Measurements from ENCODE around the gene GLG1.
A peak's percentile ranks its signal among the peaks of the same experiment; 100 is the strongest.
"Not testable (repeated sequence)": the region's sequence is repeated elsewhere in the genome, so short reads cannot be mapped to it uniquely, and the experiment has no call there.

Gene GLG1

GRCh38 chr16:74524926-74525325, 82.0 kb downstream of the GLG1 start:
- DNase-seq, result peak; percentile 3

DNA sequence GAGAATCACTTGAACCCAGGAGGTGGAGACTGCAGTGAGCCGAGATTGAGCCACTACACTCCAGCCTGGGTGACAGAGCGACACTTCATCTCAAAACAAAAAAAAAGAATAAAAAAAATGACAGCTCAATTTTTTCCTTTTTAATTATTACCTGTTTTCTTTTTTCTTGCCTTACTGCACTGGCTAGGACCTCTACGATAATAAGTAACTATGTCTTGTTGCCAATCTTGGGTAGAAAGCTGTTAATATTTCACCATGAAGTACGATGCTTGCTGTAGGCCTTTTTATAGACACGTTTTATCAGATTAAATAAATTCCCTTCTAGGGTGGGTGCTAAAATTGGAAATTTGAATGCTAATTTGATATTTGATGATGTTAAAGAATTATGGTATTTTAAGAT, 82.8 kb downstream of the GLG1 start:
- no peak for DNase-seq

DNA sequence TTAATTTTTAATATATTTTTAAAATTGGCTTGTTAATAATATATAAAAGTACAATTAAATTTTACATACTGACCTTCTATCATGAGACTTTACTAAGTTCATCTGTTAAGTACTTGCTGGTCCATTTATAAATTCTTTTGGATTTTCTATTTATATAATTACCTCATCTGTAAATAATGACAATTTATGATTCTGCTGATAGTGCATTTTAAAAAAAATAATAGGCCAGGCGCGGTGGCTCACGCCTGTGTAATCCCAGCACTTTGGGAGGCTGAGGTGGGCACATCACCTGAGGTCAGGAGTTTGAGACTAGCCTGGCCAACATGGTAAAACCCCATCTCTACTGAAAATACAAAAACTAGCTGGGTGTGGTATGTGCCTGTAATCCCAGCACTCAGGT, 83.2 kb downstream of the GLG1 start:
- not testable (repeated sequence) for DNase-seq

DNA sequence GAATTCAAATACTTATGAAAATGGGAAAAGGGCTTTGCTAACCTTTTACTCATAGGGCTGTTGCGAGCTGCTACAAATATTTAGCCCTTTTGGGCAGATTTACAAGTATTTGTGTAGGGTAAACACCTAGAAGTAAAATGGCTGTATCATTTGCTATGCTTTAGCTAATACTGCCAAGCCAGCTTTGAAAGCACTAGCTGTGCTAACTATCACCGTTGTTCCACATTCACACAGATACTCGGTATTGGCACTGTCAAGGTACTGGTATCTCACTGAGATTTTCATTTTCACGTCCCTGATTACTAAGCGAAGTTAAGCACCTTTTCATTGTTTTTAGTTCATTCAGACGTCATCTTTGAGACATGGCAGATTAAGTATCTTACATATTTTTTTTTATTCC, 84.8 kb downstream of the GLG1 start:
- DNase-seq, result no peak

GRCh38 chr16:74521691-74522090, 85.2 kb downstream of the GLG1 start:
- DNase-seq, result peak; percentile 28

DNA sequence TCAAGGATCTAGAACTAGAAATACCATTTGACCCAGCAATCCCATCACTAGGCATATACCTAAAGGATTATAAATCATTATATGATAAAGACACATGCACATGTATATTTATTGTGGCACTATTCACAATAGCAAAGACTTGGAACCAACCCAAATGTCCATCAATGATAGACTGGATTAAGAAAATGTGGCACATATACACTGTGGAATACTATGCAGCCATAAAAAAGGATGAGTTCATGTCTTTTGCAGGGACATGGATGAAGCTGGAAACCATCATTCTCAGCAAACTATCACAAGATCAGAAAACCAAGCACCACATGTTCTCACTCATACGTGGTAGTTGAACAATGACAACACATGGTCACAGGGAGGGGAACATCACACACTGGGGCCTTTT, 88.0 kb downstream of the GLG1 start:
- DNase-seq, result not testable (repeated sequence)

DNA sequence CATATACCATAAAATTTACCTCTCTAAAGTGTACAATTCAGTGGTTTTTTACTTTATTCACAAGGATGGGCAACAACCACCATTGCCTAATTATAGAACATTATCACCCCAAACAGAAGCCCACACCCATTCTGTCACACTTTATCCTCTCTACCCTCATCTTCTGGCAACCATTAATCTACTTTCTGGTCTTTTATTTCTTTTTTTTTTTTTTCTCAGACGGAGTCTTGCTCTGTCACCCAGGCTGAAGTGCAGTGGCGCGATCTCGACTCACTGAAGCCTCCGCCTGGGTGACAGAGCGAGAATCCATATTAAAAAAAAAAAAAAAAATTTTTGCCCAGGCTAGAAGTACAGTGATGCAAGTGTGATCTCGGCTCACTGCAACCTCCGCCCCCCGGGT, 95.0 kb downstream of the GLG1 start:
- DNase-seq, result no peak

GRCh38 chr16:74505011-74505410, 101.9 kb downstream of the GLG1 start:
- DNase-seq, result no peak

- DNase-seq, result no peak
Observed at GRCh38 chr16:74503412-74503811, 103.5 kb downstream of the GLG1 start.

GRCh38 chr16:74501484-74502478, 105.1 kb downstream of the GLG1 start:
- no peak for DNase-seq

DNA sequence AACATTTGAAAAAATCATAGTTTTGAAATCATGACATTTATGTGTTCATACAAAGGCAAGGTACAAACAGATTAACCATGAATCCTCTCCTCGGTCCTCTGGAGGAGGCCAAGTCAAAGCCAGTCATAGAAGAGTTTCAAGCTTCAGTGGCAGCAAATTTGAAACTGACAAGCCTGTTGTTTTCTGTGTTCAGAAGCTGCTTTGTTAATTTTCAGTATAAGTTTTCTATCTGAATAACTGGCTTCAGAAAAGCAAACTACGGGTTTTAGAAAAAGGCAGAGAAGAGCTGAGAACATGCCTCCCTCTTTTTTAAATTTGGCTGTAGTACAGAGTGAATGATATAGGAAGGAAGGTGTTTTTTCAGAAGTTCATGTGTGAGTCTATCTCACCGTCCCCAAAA, 106.0 kb downstream of the GLG1 start:
- DNase-seq, result no peak

DNA sequence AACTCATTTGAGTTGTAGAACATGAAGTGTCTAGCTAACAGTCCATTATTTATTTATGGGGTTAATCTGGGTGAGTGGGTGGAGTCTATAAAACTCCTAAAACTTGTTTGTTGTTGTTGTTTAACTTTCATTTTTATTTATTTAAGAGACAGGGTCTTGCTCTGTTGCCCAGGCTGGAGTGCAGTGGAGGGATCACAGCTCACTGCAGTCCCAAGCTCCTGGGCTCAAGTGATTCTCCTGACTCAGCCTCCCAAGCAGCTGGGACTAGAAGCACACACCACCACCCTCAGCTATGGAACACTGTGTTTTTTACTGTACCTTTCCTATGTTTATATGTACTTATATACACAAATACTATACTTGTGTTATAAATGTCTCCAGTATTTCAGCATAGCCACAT, 107.8 kb downstream of the GLG1 start:
- DNase-seq, result no peak

- DNase-seq, result no peak
Observed at GRCh38 chr16:74497761-74498160, 109.2 kb downstream of the GLG1 start.

GRCh38 chr16:74496054-74496453, 110.9 kb downstream of the GLG1 start:
- no peak for DNase-seq

DNA sequence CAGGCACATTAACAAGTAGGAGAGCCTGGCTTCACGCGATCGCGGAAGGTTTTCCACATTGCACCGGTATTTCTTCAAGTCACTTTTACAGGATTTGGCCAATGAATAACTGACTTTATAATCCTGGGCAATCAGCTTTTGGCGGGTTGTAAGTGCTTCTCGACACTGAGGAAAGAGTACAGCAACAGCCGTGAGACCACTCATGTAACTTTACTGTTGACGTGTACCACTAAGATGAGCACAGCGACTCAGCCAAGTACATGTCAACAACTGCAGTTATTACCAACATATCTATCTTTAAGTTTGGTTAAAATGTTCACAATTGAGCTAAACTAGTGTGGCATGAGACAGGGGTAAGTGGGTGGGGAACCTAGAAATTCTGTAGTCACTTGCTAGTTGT, 113.9 kb downstream of the GLG1 start:
- DNase-seq, result no peak

- DNase-seq, result no peak
Observed at GRCh38 chr16:74487634-74488495, 119.0 kb downstream of the GLG1 start.

DNA sequence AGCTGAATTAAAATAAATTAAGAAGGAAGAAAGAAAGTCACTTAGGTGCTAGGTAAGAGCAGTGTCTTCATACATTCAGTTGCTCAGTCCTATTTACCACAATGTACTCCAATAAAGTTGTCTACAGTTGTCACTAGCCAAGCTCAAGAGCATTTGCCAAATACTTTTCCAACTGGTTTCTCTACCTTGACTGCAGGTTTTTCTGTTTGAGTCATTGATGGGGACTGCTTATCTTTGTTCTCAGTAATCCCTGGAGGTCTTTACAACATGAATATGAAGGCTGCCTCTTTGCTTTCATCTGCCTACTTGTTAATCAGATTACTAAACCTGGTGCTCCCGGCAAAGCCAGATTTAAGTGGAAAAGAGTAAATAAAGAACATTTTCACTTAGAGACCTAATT, 121.0 kb downstream of the GLG1 start:
- DNase-seq, result no peak

DNA sequence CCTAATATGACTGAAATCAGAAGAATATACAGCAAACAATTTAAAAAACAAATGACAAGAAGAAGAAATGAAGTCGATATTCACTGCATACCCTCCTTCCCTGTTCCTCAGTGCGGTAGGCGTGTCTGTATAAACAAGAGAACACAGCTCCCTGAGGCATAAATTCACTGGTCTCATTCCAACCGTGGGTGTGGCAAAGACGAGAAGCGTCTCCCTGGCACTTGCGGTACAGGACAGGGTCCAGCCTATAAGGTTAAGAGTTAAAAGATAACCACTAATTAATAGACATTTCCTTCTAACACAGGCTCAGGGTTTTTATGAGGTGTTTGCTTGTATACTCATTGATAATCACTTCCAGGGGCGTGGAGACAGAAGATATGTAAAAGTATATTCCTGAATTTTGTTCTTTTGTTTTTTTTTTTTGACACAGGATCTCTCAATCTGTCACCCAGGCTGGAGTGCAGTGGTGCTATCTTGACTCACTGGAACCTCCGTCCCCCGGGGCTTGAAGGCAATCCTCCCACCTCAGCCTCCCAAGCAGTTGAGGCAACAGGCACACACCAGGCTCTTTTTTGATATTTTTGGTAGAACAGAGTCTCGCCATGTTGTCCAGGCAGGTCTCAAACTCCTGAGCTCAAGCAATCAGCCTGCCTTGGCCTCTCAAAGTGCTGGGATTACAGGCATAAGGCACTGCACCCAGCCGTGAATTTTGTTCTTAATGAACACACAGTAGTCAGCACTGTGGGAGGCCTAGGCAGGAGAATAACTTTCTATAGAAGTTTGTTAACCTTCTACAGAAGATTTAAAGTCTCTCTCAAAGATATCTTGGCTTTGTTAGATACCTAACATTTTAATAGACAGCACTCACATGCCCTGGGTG, 126.5 kb downstream of the GLG1 start:
- peak; percentile 3 for DNase-seq

DNA sequence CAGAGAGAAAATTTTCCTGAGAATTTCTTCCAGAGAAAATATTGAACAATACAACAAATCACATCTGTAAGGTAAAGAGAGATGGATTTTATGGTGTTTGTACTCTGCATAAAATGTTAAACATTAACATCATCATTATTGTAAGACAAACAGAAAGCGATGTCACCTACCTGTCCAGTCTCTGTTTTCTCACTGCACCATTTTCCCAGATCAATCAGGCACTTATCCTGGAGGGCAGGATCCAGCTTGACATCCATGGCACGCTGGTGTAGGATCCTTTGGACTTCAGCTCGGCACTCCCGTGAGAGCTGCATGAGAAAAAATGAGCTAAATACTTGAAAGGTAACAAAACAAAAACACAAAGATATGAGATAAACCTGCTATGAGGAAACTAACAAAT, 129.7 kb downstream of the GLG1 start:
- no peak for DNase-seq

GRCh38 chr16:74474416-74474815, 132.5 kb downstream of the GLG1 start:
- no peak for DNase-seq

- DNase-seq, result no peak
Observed at GRCh38 chr16:74472540-74472939, 134.4 kb downstream of the GLG1 start.

- no peak for DNase-seq
Observed at GRCh38 chr16:74472010-74472409, 134.9 kb downstream of the GLG1 start.

All from fibroblast of skin of abdomen (primary cell).